GM19043 (cell line): ENCODE data around the gene TNFRSF8.
"Not testable (repeated sequence)": the region's sequence is repeated elsewhere in the genome, so short reads cannot be mapped to it uniquely, and the experiment has no call there.

Experiments used
- ATAC-seq: cut with Tn5 transposase; IDR thresholded peaks from one replicate; pipeline ENCODE4 v1.9.1; 2021; ENCODE audit warnings: low read depth; ENCODE audit not compliant: unreplicated experiment

TNFRSF8 gene

GRCh38 chr1:12038356-12039163 lies 24.5 kb upstream of the TNFRSF8 start:
- ATAC-seq: no peak

GRCh38 chr1:12039164-12039525 lies 24.0 kb upstream of the TNFRSF8 start:
- no peak for ATAC-seq

- peak; percentile 26 for ATAC-seq
Measured at GRCh38 chr1:12039824-12040456, 23.2 kb upstream of the TNFRSF8 start.

DNA sequence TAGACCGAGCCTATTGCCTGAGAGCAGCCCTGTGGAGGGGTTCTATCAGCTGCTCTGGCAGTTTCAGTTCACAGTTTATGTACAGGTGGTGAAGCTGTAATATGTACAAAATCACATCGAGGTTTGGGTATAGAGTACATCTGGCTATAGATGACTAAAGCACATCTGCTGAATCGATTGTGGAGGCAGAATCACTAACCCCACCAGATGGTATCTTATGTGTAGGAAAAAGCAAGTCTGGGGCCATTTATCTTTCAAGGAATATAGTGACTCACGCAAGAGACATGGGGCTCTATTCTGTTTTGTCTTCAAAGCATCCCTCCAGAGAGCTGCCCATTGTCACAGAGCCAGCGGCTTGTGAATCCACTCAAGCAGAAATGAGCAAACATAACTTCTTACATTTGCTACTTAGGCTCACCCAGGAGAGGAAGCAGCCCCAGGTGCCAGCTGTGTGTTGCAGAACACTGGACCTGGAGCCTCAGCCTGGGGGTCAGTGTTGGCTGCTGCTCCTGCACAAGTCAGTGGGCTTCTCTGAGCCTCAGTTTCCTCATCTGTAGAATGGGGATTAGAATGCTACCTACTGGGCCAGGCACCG lies 22.5 kb upstream of the TNFRSF8 start:
- ATAC-seq: peak; percentile 63

DNA sequence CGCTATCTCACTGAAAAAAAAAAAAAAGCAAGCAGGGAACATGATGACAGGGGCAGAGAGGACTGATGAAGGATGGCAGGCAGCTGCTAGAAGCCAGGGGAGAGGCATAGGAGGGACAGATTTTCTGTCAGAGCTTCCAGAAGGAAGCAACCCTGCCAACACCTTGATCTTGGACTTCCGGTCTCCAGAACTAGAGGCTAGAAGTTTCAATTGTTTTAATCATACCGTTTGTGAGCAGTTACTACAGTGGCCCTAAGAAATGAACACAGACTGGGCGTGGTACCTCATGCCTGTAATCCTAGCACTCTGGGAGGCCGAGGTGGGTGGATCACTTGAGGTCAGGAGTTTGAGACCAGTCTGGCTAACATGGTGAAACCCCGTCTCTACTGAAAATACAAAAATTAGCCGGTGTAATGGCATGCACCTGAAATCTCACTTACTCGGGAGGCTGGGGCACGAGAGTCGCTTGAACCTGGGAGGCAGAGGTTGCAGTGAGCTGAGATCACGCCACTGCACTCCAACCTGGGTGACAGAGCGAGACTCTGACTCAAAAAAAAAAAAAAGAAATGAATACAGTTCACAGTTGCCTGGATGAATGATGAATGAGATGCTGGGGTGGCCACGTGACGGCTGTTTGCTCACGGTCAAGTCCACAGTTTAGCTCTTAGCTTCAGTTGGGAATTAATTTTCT lies 18.8 kb upstream of the TNFRSF8 start:
- ATAC-seq: not testable (repeated sequence)

DNA sequence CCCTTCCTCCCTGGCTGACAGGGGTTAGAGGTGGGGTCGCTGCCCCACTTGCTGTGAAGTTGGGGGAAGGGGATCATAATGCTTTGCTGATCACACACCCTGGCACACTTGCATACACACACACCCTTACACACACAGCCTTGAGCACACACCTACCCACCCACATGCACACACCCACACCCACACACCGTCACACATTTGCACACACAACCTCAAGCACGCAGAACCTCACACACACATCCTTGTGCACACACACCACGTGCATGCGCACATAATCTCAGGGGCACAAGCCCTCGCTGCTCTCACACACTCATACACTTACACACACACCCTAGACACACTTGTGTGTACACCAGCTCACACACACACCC lies 16.4 kb upstream of the TNFRSF8 start:
- no peak for ATAC-seq

DNA sequence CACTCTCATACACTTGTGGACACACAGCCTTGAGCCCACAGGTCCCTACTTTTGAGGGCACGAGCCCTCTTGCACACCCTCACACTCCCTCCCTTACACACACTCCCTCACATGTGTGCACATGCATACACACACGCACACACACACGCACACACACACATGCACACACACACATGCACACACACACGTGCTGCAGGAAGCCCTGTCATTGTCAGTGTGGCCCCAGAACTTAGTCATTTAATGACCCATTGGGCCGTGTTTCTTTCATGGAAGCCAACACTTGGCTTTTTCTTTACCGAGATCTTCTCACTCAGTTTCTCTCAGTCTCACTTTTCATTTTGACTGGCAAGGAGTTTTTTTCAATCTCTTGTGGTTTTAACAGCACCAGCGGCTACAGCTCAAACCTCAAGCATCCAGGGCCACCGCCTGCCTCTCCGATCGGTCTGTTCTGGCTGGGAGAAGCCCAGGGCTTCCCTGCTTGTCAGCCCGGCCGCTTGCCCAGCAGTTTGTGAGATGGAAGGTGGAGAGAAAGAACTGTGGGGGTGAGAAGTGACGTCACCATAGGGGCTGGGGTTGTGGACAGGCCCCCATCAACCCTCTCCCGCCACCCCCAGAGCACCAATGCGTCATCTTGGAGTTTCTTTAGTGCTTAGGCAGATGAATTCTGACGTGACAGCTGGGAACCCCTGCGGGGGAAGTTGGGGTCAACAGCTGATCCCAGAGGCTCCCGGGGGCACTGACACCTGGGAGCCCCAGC lies 15.8 kb upstream of the TNFRSF8 start:
- ATAC-seq: peak; percentile 28

- ATAC-seq: no peak
Measured at GRCh38 chr1:12048372-12048771, 14.7 kb upstream of the TNFRSF8 start.

DNA sequence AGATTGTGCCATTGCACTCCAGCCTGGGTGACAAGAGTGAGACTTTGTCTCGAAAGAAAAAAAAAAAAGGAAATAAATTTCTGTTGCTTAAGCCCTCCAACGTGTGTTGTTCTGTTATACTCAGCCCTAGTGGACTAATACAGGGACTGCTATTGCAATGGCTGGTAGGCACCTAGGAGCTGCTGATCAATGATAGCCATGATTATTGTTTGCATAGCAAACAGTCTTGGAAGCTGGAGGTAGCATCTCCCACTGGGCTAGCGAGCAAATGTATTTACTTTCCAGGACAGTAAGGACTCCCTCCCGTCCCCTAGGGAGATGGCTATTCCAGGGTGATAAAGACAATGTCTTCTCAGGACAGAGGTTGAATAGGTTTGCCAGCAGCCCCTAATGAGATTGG lies 13.5 kb upstream of the TNFRSF8 start:
- ATAC-seq: no peak

DNA sequence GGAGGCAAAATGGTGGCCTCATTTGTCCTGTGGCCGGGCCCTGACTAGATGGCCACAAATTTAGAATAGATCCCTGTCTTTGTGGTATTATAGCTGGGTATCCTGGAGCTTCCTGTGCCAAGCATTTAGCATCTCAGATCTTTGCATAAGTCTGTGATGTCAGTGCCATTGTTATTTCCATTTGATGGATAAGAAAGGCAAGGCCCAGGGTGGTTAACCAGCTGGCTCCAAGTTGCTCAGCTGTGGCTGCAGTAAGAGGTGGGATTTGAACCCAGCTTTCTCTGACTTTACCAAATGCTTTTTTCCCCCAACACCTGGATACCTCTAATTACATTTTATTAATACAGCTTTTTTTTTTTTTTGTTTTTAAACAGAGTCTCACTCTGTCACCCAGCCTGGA lies 11.7 kb upstream of the TNFRSF8 start:
- ATAC-seq: no peak

DNA sequence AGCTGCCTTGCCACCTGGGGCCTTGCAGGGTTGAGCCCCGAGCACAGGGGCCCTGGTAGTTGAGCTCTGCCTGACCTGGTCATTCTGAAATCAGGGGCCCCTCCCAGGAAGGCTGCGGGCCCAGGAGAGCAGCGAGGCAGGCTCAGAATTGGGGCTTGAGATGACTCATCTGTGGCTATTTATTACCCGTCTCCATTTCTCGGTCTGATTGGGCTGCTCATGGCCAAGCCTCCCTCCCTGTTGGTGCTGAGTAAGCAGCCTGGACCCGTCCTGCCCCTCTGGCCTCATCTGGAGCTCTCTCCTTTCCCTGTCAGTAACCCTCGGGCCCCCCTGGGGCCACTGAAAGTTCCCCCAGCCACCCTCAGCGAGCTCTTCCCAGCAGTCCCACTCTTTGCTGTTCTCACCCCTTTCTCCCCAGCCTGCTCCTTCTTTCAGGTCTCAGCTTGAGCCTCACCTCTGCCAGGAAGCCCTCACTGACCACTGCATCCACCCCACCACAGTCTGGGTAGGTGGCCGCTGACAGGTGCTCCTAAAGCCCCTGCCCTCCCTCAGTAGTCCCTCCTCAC lies 11.0 kb upstream of the TNFRSF8 start:
- peak; percentile 73 for ATAC-seq

DNA sequence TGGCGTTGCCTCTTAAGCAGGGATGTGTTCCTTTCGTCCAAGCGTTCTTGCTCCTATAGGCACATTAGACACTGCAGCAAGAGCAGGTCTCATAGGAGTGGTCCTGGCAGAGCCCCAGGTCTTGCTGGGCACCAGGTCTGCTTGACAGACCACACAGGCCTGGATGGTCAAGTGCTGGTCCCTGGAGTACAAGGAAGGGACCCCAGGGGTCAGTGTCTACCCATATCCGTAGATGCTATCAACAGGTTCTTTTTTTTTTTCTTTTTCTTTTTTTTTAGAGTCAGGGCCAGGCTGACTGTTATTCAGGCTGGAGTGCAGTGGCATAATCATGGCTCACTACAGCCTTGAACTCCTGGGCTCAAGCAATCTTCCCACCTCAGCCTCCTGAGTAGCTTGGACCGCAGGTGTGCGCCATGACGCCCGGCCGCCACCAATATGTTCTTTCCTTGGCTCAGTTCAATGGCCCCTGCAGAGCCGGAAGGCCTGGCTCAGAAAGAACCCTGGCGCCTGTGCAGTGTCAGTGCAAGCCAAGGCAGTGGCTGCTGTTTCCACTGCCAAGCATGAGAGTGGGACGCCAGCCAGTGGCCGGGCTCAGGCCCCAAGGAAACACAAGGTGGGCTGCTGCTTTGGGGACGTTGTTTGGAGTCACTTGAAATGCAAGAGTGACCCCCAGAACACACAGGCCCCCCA lies 10.0 kb upstream of the TNFRSF8 start:
- ATAC-seq: no peak

DNA sequence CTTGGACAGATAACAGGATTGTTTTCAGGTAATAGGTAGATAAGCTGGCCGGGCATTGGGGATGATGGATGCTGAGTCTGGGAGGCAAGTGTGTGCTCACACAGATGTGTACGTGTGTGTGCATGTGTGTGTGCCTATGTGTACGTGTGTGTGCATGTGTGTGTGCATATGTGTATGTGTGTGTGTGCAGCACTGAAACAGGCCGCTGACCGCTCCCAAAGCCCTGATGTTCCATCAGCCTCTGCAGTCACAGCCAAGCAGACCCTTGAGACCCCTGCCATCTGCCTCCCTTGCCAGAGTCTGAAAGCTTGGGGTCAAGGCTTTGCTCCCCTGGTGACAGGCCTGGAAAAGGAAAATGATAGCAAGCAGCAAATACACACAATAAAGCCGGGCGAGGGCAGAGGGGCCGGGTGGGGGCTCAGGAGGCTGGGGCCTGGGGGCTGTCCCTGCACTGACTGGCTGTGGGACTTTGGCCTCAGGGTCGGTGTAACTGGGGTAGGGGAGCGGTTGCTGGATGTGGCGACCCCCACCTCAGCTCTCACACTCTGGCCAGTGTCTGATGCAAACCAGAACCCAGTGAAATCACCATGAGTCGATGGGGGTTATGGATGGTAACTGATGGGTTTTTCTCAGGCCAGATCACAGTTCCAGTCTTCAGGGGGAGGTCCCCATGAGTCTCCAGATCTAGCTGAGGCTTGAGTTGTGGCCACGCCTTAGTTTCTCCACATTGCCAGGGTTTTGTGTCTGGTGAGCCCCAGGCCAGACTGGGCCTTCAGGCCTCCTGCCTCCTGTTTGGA lies 9.2 kb upstream of the TNFRSF8 start:
- no peak for ATAC-seq

GRCh38 chr1:12055259-12055658 lies 7.8 kb upstream of the TNFRSF8 start:
- no peak for ATAC-seq

DNA sequence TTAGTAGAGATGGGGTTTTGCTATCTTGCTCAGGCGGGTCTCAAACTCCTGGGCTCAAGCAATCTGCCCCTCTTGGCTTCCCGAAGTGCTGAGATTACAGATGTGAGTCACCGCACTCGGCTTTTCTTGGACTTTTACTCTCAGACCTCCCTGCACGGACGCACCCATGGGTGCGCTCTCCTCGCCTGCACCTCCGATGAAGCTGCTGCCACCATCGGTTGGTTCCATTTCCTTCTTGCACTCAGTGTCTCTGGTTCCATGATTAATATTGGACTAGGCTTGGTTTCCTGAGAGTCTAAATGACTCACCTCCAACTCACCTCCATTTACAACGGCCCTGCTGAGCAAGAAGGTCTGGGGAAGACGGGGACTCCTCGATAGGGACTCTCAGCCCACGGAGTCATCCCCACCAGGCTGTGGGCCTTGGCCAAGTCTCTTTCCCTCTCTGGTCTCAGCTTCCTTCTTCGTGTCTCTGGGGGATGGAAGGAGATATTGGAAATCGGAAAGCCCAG lies 6.7 kb upstream of the TNFRSF8 start:
- ATAC-seq: no peak

DNA sequence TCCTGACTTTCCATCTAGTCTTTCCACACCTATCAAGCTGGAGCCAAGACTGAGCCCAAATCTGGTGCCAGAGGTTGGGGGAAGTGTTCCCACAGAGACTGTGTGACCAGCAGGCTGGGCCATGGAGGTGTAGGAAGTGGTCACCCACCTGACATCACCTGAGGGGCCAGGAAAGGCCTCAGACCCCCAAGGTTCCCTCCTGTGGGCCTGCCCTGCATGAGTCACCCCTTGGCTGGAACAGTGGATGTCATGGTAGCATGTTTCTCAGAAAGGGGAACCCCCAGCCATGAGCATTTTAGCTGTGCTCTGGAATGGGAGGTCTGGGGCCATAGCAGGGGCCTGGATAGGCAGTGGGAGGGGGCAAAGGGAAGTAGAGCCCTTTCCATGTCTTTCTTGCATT lies 5.7 kb upstream of the TNFRSF8 start:
- no peak for ATAC-seq

DNA sequence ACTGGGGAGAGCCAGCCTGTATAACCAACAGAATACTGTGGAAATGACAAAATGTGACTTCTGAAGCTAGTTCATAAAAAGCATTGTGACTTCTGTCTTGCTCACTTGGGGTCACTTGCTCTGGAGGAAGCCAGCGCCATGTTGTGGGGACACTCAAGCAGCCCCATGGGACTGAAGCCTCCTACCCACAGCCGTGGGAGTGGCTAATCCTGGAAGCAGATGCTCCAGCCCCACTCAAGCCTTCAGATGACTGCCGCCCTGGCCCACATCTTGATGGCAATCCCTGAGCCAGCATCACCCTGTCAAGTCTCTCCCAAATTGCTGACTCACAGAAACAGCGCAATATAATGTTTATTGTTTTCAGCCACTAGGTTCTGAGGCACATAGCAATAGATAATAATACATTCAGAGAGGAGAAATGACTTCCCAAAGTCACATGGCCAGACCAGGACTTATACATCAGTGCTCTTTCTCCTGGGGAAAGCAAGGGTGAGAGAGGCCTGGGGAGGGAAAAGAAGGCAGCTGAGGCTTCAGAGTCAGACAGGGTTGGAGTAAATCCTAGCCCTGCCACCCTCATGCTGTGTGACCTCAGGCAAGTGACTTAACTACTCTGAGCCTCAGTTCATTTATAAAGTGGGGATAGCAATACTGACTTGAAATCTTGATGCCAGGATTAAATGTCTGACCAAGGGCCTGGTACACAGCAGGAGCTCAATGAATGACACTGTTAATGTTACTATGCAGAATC lies 5.0 kb upstream of the TNFRSF8 start:
- ATAC-seq: no peak

DNA sequence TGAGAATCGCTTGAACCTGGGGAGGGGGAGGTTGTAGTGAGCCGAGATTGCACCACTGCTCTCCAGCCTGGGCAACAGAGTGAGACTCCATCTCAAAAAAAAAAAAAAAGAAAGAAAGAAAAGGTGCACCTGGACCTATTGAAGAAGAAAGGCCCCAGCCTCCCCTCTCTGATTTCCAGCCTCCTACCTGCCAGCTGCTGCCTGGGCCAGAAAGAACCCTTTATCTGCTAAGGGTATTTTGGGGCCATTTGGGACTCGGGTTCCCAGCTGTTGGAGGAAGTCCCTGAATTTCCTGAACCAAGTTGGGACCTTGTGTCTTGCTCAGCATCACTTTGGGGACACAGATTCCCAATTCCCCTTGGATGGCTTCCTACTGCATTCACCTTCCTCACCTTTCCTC lies 3.9 kb upstream of the TNFRSF8 start:
- no peak for ATAC-seq
